Measurements from ENCODE around the gene HYKK.
A peak's percentile ranks its signal among the peaks of the same experiment; 100 is the strongest.
"Not testable (repeated sequence)": the region's sequence is repeated elsewhere in the genome, so short reads cannot be mapped to it uniquely, and the experiment has no call there.

HYKK gene, protein sequence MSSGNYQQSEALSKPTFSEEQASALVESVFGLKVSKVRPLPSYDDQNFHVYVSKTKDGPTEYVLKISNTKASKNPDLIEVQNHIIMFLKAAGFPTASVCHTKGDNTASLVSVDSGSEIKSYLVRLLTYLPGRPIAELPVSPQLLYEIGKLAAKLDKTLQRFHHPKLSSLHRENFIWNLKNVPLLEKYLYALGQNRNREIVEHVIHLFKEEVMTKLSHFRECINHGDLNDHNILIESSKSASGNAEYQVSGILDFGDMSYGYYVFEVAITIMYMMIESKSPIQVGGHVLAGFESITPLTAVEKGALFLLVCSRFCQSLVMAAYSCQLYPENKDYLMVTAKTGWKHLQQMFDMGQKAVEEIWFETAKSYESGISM

DNA sequence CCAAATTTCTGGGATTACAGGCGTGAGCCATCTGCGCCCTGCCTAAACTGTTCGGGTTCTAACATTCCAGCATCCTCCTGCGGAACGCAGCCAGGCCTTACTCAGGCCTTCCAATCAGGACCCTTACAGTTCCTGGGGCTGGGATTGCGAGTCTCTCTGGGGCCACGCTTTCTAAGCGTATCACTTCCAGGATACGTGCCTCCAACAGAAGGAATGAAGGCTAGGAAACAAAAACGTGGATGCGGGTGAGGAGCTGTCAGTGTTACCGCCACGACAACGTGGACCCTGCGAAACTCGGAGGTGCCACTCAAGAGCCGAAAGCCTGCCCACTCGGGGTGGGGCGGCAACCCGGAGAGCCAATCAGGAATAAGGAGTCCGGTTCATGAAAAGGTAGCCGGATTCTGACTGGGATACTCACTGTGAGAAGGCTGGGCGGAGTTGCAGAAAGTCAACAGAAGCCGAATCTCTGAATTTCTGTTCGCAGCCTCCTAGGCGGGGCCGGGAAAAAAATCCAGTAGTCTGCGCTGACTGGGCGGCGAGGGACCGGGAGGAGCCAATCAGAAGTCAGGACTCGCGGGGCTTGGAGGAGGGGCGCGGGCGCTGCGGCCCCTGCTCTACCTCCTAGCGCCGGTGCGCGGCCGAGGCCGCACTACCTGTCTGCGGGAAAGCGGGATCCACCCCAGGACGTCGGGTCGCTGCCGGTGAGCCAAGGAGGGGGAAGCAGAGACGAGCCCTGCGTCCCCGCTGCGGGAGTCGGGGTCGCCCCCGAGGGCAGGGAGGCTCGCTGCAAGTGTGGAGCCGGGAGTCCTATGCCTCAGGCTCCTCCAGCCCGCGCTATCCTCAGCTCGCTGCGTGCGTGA, at the start of gene HYKK:
HYKK (plus strand) TSS at position 607 of the 860 bp plus-strand sequence. CDS start 5,512 bp downstream, outside the sequence.
- FAIRE-seq = peak; percentile 87

GRCh38 chr15:78460737-78461136, 46.6 kb upstream of the HYKK start:
- FAIRE-seq (no peak), DNase-seq (ENCODE audit: insufficient read length, low spot score) (no peak)

More for the DNA sequence above, at the start of gene HYKK:
- DNase-seq (ENCODE audit: insufficient read length, low spot score) = peak; percentile 75

DNA sequence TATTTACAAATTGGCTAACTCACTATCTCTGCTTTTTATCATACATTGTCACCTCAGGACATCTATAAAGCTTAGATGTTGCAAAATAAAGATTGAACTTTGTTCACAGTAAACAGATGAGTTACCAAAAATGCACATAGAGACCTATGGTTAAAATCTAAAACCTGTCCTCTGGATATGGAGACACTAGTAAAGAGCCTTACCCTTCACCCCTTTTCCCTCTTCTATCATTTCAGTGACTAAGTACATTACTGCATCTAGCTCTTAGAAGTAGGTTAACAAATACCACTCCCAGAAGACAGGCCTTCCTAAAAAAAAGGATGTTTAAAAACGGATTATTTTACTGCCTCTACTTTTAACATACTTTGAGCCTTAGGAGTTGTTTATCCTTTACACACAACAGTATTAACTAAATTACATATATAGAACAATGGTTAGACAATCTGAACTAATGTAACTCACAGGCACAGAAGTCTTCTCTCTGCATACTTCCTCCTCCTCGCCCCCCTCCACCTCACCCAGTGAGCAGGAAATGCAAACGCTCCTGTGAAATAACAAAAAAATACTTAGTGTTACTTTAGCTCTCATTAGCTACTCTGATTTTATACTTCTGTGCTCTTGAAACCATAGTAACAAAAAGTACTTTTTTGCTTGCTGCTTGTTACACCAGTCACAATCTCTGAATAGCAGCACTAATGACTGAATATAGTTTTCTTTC, 46.0 kb upstream of the HYKK start:
- FAIRE-seq (no peak), DNase-seq (ENCODE audit: insufficient read length, low spot score) (no peak)

DNA sequence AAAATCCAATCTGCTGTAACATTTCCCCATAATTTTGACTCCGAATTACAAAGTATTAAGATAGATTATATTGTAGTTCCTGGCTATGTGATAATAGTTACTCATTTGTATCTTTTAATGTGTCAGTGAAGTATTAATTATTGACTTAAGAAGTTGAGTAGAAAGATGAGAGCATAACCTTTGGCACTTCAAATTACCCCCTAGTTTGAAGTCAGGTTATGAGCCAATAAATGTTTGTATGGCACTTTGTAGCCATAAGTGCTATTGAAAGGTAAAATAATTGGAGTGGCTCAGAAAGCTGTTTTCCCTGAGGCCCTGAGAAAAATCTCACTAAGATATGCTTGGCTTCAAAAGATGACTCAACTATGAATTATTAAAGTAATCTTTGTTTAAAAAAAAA, 38.3 kb upstream of the HYKK start:
- FAIRE-seq = no peak
- DNase-seq (ENCODE audit: insufficient read length, low spot score) = no peak

DNA sequence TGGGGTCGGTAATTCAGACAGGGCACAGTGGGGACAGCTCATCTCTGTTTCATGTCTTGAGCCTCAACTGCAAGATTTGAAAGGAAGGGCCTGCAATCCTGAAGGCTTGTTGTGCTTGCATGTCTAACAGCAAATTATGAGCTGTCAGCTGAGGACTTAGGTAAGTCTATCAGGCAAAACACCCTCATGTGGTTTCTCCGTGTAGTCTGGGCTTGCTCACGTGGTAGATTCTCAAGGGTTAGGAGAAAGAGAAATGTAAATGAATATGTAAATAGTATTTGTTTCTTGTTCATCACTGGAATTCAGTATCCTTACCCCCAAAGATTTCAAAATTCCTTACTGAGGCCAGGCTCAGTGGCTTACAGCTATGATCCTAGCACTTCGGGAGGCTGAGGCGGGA, 30.1 kb upstream of the HYKK start:
- DNase-seq (ENCODE audit: insufficient read length, low spot score) = no peak
- no peak for FAIRE-seq

- DNase-seq (ENCODE audit: insufficient read length, low spot score) = no peak
- FAIRE-seq = no peak
These were observed 27.7 kb upstream of the HYKK start for GRCh38 chr15:78479650-78480049.

GRCh38 chr15:78481917-78482316, 25.5 kb upstream of the HYKK start:
- no peak for DNase-seq (ENCODE audit: insufficient read length, low spot score)
- FAIRE-seq = no peak

GRCh38 chr15:78492872-78493271, 14.5 kb upstream of the HYKK start:
- DNase-seq (ENCODE audit: insufficient read length, low spot score) = no peak
- FAIRE-seq = no peak

- no peak for FAIRE-seq
- DNase-seq (ENCODE audit: insufficient read length, low spot score) = no peak
These were observed 5.5 kb upstream of the HYKK start for GRCh38 chr15:78501857-78502256.

DNA sequence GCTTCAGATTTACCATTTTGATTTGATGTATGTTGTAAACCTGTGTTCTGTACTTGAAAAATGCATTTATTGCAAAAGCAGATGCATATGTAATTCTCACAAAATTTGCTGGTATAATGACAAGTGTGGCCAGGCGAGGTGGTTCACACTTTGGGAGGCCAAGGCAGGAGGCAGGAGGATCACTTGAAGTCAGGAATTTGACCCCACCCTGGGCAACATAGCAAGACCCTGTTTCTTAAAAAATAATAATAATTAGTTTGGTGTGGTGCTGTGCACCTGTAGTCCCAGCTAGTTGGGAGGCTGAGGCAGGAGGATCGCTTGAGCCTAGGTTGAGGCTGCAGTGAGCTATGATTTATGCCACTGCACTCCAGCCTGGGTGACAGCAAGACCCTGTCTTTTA, 4.7 kb upstream of the HYKK start:
- DNase-seq (ENCODE audit: insufficient read length, low spot score) = no peak
- FAIRE-seq = no peak

- FAIRE-seq (no peak), DNase-seq (ENCODE audit: insufficient read length, low spot score) (no peak)
These were observed 419 bp downstream of the HYKK start for GRCh38 chr15:78507831-78508160.

- FAIRE-seq (no peak), DNase-seq (ENCODE audit: insufficient read length, low spot score) (no peak)
These were observed 895 bp downstream of the HYKK start for GRCh38 chr15:78508272-78508671.

DNA sequence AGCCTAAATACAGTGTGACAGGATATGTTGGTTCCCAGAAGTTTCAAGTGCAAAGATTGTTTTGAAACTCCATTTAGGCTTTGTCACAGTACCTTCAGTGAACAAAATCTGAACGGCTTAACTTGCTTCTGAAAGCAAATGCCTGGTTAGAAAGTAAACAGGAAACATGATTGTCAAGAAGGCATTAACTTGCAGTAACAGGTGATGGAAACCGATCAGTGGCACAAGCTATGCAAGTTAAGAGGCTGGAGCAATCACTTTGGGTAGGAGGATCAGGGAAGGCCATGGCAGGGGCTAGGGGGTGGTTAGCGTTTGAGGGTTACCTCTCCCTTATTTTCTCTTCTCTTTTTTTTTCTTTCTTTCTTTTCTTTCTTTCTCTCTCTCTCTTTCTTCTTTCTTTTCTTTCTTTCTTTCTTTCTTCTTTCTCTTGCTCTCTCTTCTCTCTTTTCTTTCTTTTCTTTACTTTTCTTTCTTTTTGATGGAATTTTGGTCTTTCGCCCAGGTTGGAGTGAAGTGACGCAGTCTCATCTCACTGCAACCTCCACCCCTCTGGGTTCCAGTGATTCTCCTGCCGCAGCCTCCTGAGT, 2.4 kb downstream of the HYKK start:
- DNase-seq (ENCODE audit: insufficient read length, low spot score) (no peak), FAIRE-seq (no peak)

GRCh38 chr15:78520035-78520434, 12.7 kb downstream of the HYKK start:
- DNase-seq (ENCODE audit: insufficient read length, low spot score); FAIRE-seq: not testable (repeated sequence)

GRCh38 chr15:78524230-78524629, 16.9 kb downstream of the HYKK start:
- no peak for FAIRE-seq
- no peak for DNase-seq (ENCODE audit: insufficient read length, low spot score)

DNA sequence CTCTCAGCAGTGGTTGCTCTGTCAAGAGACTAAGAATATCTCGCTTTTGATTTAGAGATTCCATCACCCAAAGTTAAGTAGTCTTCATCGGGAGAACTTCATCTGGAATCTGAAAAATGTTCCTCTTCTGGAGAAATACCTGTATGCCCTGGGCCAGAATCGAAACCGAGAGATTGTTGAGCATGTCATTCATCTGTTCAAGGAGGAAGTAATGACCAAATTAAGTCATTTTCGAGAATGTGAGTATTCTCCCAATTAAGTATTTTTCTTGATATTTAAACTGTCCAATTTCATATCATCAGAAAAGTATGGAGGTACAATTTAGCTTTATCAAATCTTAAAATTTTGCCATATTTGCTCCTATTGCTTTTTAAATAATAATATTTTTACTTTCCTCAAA, 19.9 kb downstream of the HYKK start:
- no peak for FAIRE-seq
- no peak for DNase-seq (ENCODE audit: insufficient read length, low spot score)

GRCh38 chr15:78533331-78533730, 26.0 kb downstream of the HYKK start:
- FAIRE-seq (no peak), DNase-seq (ENCODE audit: insufficient read length, low spot score) (no peak)

DNA sequence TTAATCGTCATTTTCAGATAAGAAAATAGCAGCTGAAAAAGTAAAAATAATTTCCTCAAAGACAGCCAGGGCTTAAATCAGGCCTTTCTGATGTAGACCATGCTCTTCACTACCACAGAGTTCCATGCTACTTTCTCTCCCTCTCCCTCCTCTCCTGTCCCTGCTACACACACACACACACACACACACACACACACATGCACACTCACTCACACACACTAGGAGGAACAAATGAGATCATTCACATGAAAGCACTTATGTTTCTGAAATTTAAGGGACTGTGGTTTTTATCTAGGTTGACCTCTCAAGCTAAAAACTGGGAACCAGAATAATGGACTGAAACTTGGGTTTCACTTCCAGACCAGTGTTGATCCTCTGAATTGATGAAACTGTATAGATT, 28.8 kb downstream of the HYKK start:
- DNase-seq (ENCODE audit: insufficient read length, low spot score) = no peak
- FAIRE-seq = no peak

- DNase-seq (ENCODE audit: insufficient read length, low spot score) = no peak
- no peak for FAIRE-seq
These were observed 30.0 kb downstream of the HYKK start for GRCh38 chr15:78537266-78537905.

DNA sequence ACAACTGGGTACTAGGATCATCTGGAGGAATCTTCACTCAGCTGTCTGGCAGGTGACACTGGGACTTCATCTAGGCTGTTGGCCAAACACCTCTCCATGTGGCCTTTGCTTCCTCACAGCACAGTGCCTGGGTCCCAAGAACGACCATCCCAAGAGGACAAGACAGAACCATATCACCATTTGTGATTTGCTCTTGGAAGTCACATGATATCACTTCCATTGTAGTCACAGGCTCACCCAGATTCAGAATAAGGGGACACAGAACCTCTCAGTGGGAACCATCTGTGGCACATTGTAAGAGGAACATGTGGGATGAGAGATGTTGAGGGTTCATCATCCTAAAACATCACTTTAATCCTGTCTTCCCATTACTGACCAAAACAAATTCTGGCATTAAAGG, 31.0 kb downstream of the HYKK start:
- no peak for DNase-seq (ENCODE audit: insufficient read length, low spot score)
- no peak for FAIRE-seq
